IMR-90 (cell line): Measurements from ENCODE around the gene NFIX.

Experiments
- CEBPB ChIP-seq: IDR thresholded peaks from 2 replicates; pipeline ENCODE4 v1.6.1; 2012; ENCODE audit warnings: low read depth, low read length, improper control_type of control experiment
- CHD1 ChIP-seq: IDR thresholded peaks from 2 replicates; pipeline ENCODE4 v1.6.1; 2012; ENCODE audit warnings: low read depth, low read length, improper control_type of control experiment
- CTCF ChIP-seq: conservative IDR thresholded peaks from 2 replicates; pipeline ENCODE4 v1.5.1; 2012; ENCODE audit warnings: mild to moderate bottlenecking, low read depth, low read length, improper control_type of control experiment
- FOS ChIP-seq: fragments of 150-350 bp; IDR thresholded peaks from 2 replicates; pipeline ENCODE4 v1.6.1; 2016; ENCODE audit warnings: low read depth, low read length
- POLR2A ChIP-seq: IDR thresholded peaks from 2 replicates; pipeline ENCODE4 v1.6.1; 2012; ENCODE audit warnings: mild to moderate bottlenecking, low read depth, low read length
- RAD21 ChIP-seq: IDR thresholded peaks from 2 replicates; pipeline ENCODE4 v1.6.1; 2012; ENCODE audit warnings: low read length, improper control_type of control experiment
- USF2 ChIP-seq: fragments of 150-350 bp; IDR thresholded peaks from 2 replicates; pipeline ENCODE4 v1.6.1; 2017; ENCODE audit warnings: mild to moderate bottlenecking, antibody characterized with exemption, low read length, low read depth

- TF ChIP-seq CEBPB (no peak), CTCF (no peak), FOS (no peak), POLR2A (no peak), USF2 (no peak), RAD21 (no peak), CHD1 (no peak)
These were observed 9.0 kb downstream of the NFIX start for GRCh38 chr19:13004273-13004672.
